Neural cell (in vitro differentiated cells): Measurements from ENCODE around the gene PTGIS. TPM values are rescaled to one million over a fixed set of nuclear protein-coding genes. Genes with fewer than 3 reads are reported as not detected.

Experiments used
- H2AFZ ChIP-seq: fragments of 200-600, 300-800 bp; sonication (generic), shearing (Covaris generic); 2 replicates; pipeline ENCODE4 v1.6.0; 2014; ENCODE audit warnings: low read depth, mild to moderate bottlenecking, antibody characterized with exemption, low read length, moderate library complexity
- H3F3A ChIP-seq: fragments of 200-600 bp; shearing (Covaris generic); 2 replicates; pipeline ENCODE4 v1.6.1; 2016; ENCODE audit warnings: mild to moderate bottlenecking, moderate library complexity, mixed read lengths, antibody characterized with exemption, low read length; ENCODE audit not compliant: insufficient read depth, poor library complexity, severe bottlenecking
- H3K27ac ChIP-seq: fragments of 200-600, 300-800 bp; sonication (generic), shearing (Covaris generic); 2 replicates; pipeline ENCODE4 v1.5.1; 2014; ENCODE audit warnings: mild to moderate bottlenecking, low read length, moderate library complexity
- H3K27me3 ChIP-seq: fragments of 300-800, 200-600 bp; sonication (generic), shearing (Covaris generic); 2 replicates; pipeline ENCODE4 v1.6.0; 2014; ENCODE audit warnings: mild to moderate bottlenecking, low read depth, low read length, moderate library complexity; ENCODE audit not compliant: insufficient read depth
- H3K36me3 ChIP-seq: fragments of 300-800, 200-600 bp; sonication (generic), shearing (Covaris generic); 2 replicates; pipeline ENCODE4 v1.5.1; 2014; ENCODE audit warnings: mild to moderate bottlenecking, antibody characterized with exemption, low read length, moderate library complexity; ENCODE audit not compliant: insufficient read depth
- H3K4me2 ChIP-seq: fragments of 300-800, 200-600 bp; sonication (generic), shearing (Covaris generic); 2 replicates; pipeline ENCODE4 v1.6.0; 2014; ENCODE audit warnings: mild to moderate bottlenecking, low read length
- H3K4me3 ChIP-seq: fragments of 300-800, 200-600 bp; sonication (generic), shearing (Covaris generic); 2 replicates; pipeline ENCODE4 v1.5.1; 2014; ENCODE audit warnings: mild to moderate bottlenecking, low read length, moderate library complexity
- H3K79me2 ChIP-seq: fragments of 200-600 bp; shearing (Covaris generic); replicated peaks from 2 replicates; pipeline ENCODE4 v1.6.0; 2014; ENCODE audit warnings: mild to moderate bottlenecking, low read length, moderate library complexity; ENCODE audit not compliant: insufficient read depth
- H3K9ac ChIP-seq: fragments of 300-800, 200-600 bp; sonication (generic), shearing (Covaris generic); 2 replicates; pipeline ENCODE4 v1.6.1; 2016; ENCODE audit warnings: mild to moderate bottlenecking, low read length, mixed read lengths
- H3K9me2 ChIP-seq: fragments of 200-600 bp; shearing (Covaris generic); 2 replicates; pipeline ENCODE4 v1.6.1; 2016; ENCODE audit warnings: mild to moderate bottlenecking, low read length, mixed read lengths; ENCODE audit not compliant: insufficient read depth
- H3K9me3 ChIP-seq: fragments of 200-600, 300-800 bp; sonication (generic), shearing (Covaris generic); 2 replicates; pipeline ENCODE4 v1.6.1; 2016; ENCODE audit warnings: mild to moderate bottlenecking, mixed run types, low read length, moderate library complexity, mixed read lengths
- H4K20me1 ChIP-seq: fragments of 200-600 bp; shearing (Covaris generic); 2 replicates; pipeline ENCODE4 v1.6.1; 2016; ENCODE audit warnings: mild to moderate bottlenecking, mixed run types; ENCODE audit not compliant: insufficient read depth
- EP300 ChIP-seq: fragments of 450-650 bp; conservative IDR thresholded peaks from 2 replicates; pipeline ENCODE4 v1.6.1; 2014; ENCODE audit warnings: antibody characterized with exemption, mild to moderate bottlenecking, moderate library complexity; ENCODE audit not compliant: poor library complexity, severe bottlenecking
- EZH2 ChIP-seq: fragments of 200-600, 300-800 bp; shearing (Covaris generic), sonication (generic); IDR thresholded peaks from 2 replicates; pipeline ENCODE4 v1.6.1; 2014; ENCODE audit warnings: antibody characterized with exemption, low read length, borderline replicate concordance, mild to moderate bottlenecking; ENCODE audit not compliant: insufficient read depth, poor library complexity, severe bottlenecking
- MXI1 ChIP-seq: fragments of 450-650 bp; conservative IDR thresholded peaks from 2 replicates; pipeline ENCODE4 v1.6.1; 2014; ENCODE audit warnings: antibody characterized with exemption, mild to moderate bottlenecking; ENCODE audit not compliant: poor library complexity, severe bottlenecking
- POLR2AphosphoS5 ChIP-seq: IDR thresholded peaks from 2 replicates; pipeline ENCODE4 v1.6.1; 2012
- RAD21 ChIP-seq: fragments of 450-650 bp; conservative IDR thresholded peaks from 2 replicates; pipeline ENCODE4 v1.6.1; 2014; ENCODE audit warnings: antibody characterized with exemption, mild to moderate bottlenecking, moderate library complexity
- SMC3 ChIP-seq: fragments of 450-650 bp; conservative IDR thresholded peaks from 2 replicates; pipeline ENCODE4 v1.6.1; 2014; ENCODE audit warnings: antibody characterized with exemption, mild to moderate bottlenecking, moderate library complexity; ENCODE audit not compliant: poor library complexity
- TAF1 ChIP-seq: IDR thresholded peaks from 2 replicates; pipeline ENCODE4 v1.6.1; 2012; ENCODE audit warnings: low read depth
- polyA plus RNA-seq: library from polyadenylated mRNA; depleted of rRNA; stranded (reverse); fragments of >200 nt; gene quantifications from 2 replicates; pipeline ENCODE4 v1.2.3, GENCODE V29; 2014
- TF ChIP-seq, protein P1 (sequence below): IDR thresholded peaks from 2 replicates; pipeline ENCODE4 v1.6.1; 2012; ENCODE audit warnings: borderline replicate concordance
- TF ChIP-seq, protein P2 (sequence below): fragments of 450-650 bp; IDR thresholded peaks from 2 replicates; pipeline ENCODE4 v1.5.1; 2014; ENCODE audit warnings: antibody characterized with exemption, mild to moderate bottlenecking, moderate library complexity; ENCODE audit not compliant: poor library complexity, severe bottlenecking

Gene PTGIS
- polyA plus RNA-seq, 1 donor from 2014 or later: 3.2 TPM

DNA sequence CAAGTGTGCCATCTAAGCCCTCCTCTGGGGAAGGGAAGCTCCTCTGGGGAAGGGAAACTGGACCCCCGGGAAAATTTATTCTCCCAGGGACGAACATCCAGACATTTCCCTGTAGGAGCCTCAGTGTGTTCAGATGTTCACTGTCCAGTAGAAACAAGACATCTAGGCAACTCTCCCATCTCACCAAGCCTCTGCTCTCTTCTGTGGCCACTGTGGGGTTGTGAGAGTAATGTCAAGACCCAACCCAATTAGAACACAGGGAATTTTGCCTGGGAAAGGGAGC, 3.6 kb upstream of the PTGIS start:
- Histone ChIP-seq H3K4me2 (no peak overlapping the region), H3K9ac (no peak overlapping the region), H3K79me2 (no peaks in the 10 kb centered on the region), H3K36me3 (no peaks in the 10 kb centered on the region), H3K9me3 (no peaks in the 10 kb centered on the region), H3F3A (no peaks in the 10 kb centered on the region), H2AFZ (no peak overlapping the region), H3K27me3 (no peaks in the 10 kb centered on the region), H4K20me1 (no peaks in the 10 kb centered on the region), H3K27ac (no peak overlapping the region), H3K4me3 (no peak overlapping the region), H3K9me2 (no peaks in the 10 kb centered on the region)
- TF ChIP-seq EZH2 (no peak), MXI1 (no peak), TAF1 (no peak), SMC3 (no peak), EP300 (no peak), RAD21 (no peak), POLR2AphosphoS5 (no peak)
- TF ChIP-seq, protein P1, sequence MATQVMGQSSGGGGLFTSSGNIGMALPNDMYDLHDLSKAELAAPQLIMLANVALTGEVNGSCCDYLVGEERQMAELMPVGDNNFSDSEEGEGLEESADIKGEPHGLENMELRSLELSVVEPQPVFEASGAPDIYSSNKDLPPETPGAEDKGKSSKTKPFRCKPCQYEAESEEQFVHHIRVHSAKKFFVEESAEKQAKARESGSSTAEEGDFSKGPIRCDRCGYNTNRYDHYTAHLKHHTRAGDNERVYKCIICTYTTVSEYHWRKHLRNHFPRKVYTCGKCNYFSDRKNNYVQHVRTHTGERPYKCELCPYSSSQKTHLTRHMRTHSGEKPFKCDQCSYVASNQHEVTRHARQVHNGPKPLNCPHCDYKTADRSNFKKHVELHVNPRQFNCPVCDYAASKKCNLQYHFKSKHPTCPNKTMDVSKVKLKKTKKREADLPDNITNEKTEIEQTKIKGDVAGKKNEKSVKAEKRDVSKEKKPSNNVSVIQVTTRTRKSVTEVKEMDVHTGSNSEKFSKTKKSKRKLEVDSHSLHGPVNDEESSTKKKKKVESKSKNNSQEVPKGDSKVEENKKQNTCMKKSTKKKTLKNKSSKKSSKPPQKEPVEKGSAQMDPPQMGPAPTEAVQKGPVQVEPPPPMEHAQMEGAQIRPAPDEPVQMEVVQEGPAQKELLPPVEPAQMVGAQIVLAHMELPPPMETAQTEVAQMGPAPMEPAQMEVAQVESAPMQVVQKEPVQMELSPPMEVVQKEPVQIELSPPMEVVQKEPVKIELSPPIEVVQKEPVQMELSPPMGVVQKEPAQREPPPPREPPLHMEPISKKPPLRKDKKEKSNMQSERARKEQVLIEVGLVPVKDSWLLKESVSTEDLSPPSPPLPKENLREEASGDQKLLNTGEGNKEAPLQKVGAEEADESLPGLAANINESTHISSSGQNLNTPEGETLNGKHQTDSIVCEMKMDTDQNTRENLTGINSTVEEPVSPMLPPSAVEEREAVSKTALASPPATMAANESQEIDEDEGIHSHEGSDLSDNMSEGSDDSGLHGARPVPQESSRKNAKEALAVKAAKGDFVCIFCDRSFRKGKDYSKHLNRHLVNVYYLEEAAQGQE: no peak
- TF ChIP-seq, protein P2, sequence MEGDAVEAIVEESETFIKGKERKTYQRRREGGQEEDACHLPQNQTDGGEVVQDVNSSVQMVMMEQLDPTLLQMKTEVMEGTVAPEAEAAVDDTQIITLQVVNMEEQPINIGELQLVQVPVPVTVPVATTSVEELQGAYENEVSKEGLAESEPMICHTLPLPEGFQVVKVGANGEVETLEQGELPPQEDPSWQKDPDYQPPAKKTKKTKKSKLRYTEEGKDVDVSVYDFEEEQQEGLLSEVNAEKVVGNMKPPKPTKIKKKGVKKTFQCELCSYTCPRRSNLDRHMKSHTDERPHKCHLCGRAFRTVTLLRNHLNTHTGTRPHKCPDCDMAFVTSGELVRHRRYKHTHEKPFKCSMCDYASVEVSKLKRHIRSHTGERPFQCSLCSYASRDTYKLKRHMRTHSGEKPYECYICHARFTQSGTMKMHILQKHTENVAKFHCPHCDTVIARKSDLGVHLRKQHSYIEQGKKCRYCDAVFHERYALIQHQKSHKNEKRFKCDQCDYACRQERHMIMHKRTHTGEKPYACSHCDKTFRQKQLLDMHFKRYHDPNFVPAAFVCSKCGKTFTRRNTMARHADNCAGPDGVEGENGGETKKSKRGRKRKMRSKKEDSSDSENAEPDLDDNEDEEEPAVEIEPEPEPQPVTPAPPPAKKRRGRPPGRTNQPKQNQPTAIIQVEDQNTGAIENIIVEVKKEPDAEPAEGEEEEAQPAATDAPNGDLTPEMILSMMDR: no peak

DNA sequence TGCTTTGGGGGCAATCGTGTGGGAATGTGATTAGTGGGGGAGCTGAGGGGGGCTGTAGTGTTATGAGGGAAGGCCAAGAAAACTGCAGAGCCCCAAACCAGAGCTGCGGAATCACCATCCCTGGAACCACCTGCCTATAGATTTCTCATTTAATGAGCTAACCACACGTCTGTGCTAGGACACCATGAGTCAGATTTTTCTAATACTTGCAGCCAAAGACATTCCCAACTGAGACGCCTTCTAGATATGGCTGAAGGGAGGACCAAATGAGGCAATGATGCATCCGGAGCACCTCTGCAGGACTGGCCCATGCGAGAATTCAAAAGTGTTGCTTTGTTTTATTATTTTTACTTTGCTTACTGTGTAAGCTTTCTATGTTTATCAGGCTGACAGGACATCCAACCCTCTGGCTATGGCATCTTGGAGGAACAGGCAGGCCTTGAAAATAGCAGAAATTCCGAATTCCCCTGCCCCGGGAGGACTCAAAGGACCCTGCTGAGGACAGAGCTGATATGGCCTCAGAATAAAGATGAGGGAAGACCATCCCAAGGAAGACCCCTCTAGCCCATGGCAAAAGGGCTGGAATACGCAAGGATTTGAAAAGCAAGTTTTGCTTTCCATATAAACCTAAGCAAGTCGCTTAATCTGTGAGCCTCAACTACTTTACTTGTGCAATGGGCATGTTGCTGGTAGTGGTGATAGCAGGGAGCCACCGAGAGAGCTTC, 3.1 kb upstream of the PTGIS start:
- Histone ChIP-seq H3K36me3 (no peaks in the 10 kb centered on the region), H3K9me3 (no peaks in the 10 kb centered on the region), H3K9ac (no peak overlapping the region), H3K27ac (no peak overlapping the region), H3K79me2 (no peaks in the 10 kb centered on the region), H3K9me2 (no peaks in the 10 kb centered on the region), H3K27me3 (no peaks in the 10 kb centered on the region), H2AFZ (no peak overlapping the region), H4K20me1 (no peaks in the 10 kb centered on the region), H3K4me2 (no peak overlapping the region), H3F3A (no peaks in the 10 kb centered on the region), H3K4me3 (no peak overlapping the region)
- no peak for TF ChIP-seq EP300
- TF ChIP-seq EZH2: no peak
- TF ChIP-seq, protein P1: no peak
- TF ChIP-seq POLR2AphosphoS5: no peak
- TF ChIP-seq SMC3: no peak
- TF ChIP-seq MXI1: no peak
- TF ChIP-seq TAF1: no peak
- TF ChIP-seq, protein P2: no peak
- TF ChIP-seq RAD21: no peak
